ENCODE measurements around the gene OR2D3.

- TF ChIP-seq POLR2AphosphoS5 (IDR thresholded peaks at IDR 0.05): no peak
- no peak for TF ChIP-seq CTCF (IDR thresholded peaks at IDR 0.05)
- no peak for TF ChIP-seq POLR2A (IDR thresholded peaks at IDR 0.05)
Measured at GRCh38 chr11:6898911-6899310, 21.9 kb upstream of the OR2D3 start.

Data from prostate gland (tissue), 2 donors.